GM18520 (cell line): ENCODE data around the gene UNC13D.
"Not testable (repeated sequence)": the region's sequence is repeated elsewhere in the genome, so short reads cannot be mapped to it uniquely, and the experiment has no call there.

ENCODE experiments used
- ATAC-seq: cut with Tn5 transposase; IDR thresholded peaks from one replicate; pipeline ENCODE4 v1.9.1; 2021; ENCODE audit not compliant: unreplicated experiment

The UNC13D gene

DNA sequence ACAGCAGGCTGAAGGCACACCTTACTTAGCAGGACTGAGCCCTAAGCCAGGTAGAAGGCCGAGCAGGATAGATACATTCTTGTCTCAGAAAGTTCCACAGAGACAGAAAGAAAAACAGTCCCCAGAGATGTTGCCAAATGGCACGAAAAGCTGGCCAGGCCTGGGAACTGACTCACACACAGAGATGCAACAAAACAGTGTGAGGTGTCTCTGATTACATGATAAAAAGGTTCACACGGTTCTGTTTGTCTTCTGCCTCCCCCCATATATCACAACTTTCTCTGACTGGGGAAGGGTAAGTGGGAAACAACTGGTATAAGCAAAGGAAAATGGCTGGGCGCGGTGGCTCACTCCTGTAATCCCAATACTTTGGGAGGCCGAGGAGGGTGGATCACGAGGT lies 9.2 kb upstream of the UNC13D start:
- ATAC-seq = no peak

DNA sequence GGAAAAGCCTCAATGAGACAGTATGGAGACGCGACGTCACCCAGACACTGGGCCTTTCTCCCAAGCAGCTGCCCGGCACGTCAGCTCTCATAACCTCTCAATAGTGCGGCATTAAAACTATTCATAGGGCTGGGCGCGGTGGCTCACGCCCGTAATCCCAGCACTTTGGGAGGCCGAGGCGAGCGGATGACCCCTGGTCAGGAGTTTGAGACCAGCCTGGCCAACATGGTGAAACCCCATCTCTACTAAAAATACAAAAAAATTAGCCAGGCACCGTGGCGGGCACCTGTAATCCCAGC lies 7.4 kb upstream of the UNC13D start:
- ATAC-seq = not testable (repeated sequence)

DNA sequence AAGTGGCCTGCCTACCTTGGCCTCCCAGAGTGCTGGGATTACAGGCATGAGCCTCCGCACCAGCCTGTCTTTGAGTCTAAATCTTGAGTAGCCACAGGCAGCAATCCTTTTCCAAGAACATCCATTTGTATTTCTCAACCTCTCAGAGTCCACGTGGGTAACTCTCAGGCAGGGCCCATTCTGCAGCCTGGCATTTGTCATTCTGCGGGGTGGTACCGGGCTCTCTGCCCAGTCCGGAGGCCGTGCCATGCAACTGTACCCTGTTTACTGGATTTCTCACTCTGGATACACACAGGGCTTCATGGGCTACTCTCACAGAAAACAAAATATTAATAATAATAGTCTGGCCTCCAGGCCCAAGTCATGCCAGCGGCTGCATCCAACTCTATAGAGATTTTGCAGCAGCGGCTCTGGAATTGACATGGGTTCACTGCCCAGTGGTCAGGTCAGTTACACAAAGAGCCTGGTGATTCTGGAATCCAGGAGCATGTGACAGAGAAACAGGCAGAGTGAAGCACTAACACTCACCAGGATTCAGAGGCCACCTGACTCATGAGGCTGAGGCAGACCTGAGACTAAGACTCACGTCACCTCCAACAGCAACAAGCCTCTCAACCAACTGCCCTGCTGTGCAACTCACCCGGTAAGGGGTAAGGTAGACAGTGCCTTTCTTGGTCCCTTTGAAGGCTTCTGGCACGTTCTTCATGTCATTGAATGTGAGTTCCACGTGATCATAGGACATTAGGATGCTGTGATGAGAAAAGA lies 6.9 kb upstream of the UNC13D start:
- no peak for ATAC-seq

DNA sequence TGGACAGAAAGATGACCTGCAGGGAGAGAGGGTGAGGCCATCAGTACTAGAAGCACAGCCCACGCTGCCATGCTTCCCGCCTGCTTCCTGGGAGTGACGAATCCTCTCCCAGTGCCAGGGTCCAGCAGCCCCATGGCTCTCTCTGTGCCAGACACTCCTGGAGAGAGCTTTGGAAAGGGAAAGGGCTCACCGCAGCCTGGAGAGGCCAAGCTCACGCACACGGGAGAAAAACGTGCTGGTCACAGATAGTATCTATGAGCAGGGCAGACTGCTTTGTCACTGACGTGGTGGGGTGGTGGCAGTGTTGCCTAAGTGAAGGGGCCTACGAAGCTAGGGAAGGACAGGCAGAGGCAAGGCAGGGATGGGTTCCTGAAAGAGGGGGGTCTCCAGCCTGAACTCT lies 5.5 kb upstream of the UNC13D start:
- no peak for ATAC-seq

DNA sequence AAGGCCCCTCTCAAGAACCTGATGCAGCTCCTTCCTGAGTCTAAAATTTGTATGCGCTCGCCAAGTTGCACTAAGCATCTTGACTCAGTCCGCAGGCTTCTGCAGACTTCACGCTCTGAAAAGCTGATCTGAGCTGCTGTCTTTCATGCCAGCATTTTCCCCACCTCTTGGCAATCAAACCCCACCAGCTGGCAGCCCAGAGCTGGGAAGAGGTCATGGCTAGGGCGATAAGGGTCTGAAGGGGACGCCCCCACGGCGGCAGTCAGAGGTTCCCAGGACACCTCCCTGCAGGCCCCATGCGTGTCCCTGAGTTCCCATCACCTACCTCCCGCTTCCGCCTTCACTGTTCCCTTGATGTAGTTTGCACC lies 5.1 kb upstream of the UNC13D start:
- no peak for ATAC-seq

DNA sequence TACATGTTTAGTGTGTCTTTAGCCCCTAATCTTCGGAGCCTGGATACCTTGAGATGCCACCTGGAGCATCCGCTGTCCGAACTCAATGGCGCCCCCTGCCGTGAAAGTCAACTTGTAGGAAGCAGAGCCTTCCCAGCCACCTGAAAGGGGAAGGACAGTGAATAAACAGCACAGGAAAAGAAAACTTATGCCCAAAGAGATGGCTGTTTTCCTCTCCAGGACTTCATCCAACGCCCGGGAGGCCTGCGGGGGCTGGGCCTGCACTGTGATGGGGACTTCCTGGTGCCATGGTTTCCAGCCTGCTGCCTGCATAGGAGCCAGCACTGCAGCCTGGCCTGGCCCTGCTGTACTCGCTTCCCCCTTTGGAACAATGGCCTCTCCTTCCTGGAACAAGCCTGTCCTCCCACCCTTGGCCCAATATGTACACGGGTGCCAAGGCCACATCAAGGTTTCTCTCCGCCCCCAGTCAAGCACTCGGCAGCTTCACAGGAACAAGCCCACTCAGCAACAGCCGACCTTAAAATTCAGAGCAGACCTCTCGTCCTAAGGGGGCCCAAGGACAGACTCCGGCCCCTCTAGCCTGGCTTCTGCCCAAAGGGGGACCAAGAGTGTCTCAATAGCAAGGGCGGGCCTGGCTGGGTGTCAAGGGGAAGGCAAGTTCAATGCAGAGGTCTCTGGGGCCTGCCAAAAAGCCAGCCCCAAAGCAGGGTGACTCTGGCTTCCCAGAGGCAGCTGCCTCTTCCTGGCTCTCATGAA lies 4.5 kb upstream of the UNC13D start:
- no peak for ATAC-seq

DNA sequence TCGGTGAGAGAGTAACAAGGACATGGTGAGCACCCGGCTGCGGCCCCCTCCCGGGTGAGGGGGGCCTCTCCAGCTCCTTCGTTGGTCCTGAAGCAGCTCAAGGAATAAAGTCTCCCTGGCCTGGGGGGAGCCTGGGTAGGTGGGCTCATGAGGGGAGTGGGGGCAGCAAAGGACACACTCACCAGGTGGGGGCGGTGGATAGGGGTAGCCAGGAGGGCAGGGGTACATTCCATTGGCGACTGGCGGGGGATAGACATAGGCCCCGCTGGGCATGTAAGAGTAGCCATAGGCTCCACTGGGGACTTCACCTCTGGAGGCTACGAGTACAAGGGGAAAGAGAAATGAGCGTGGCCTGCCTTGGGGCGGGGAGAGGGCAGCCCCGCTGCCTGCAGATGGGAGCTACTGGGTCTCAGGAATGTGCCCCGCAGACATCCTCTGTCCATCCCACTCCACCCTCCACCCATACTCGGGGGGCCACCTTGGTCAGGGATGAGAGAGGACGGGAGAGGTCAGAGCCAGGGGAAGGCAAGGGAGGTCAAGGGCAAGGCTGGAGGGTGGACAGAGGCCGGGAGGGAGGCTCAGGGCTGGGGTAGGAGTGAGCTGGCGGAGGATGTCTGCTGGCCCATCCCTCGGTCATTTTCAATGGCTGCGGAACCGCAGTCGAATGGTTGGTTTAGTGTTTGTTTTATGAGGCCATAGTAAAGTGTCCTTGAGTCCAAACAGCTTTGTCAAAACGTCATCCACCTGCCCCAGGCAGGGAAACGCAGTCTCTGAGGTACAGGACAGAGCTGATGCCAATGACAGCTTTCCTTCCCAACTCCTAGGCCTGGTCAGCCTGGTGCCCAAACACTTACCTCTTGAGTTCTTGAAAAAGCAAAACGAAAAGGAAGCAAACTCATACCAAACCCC lies 3.7 kb upstream of the UNC13D start:
- ATAC-seq = no peak

DNA sequence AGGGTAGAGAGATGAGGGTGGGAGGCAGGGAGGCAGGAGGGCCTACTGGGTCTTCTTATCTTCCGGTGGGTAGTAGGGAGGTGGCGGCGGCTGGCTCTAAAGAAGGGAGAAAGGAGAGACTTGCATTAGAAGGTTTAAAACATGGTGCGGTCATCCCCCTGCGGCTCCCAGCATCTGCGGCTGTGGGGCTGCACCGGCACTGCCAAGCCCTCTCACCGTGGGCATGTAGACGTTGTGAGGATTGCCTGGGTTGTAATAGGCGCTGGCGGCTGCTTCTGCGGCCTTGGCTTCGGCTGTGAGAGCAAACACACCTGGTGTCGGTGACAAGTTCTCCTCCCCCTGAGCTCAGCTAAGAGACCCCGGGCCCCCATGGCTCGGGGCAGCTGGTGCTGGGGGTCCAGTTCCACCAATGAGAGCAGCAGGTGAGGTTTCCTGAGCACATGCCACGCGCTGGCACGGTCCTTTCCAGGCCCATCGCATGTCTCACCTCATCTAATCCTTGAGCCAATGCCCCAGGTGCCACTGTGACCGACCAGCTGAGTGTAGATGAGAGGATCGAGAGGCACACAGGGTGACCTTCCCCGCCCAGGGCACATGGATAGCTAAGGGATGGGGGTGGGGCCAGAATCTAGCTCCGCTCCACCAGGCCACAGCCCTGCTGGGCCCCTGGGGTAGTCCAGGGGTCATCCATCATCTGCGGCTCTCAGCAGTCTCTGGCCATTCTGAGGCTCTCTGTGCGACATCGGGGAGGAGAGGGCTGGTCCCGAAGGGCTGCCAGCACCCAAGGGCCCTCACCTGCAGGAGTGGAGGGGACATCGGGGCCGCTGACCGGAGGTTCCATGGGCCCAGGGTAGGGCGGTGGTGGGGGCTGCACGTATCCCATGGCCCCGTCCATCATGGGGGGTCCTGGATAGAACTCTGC lies 2.7 kb upstream of the UNC13D start:
- no peak for ATAC-seq

DNA sequence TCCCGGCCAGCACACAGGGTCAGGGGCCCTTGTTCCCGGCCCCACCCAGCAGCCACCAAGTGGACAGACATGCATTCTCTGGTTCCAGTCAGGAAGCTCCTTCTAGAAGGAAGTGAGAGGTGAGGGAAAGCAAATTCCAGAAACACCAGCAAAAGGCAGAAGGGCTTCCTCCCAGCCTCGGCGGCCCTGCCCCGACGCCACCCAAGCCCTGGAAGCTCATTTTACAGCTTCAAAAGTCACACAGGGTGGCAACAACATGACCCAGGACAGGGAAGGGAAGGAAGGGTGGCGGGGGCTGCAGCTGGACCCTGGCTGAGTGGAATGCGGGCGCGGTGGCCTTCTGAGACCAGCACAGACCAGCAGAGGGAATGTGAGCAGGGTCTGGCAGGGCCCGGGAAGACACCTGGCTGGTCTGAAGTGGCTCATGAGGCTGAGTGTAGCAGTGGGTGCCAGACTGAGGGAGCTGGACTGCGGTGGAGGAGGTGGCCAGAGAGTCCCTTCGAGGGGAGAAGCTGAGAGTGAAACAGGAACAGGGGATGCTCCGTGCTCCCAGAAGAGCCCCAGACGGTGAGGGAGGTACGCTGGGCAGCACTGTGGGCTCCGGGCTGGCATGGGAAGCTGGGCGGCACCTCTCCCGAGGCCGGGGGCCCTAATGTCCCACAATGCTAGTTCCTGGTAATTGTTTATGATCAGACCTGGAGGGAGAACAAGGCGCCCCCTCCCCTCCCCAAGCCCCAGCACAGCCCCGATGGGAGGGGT lies 1.9 kb upstream of the UNC13D start:
- no peak for ATAC-seq

DNA sequence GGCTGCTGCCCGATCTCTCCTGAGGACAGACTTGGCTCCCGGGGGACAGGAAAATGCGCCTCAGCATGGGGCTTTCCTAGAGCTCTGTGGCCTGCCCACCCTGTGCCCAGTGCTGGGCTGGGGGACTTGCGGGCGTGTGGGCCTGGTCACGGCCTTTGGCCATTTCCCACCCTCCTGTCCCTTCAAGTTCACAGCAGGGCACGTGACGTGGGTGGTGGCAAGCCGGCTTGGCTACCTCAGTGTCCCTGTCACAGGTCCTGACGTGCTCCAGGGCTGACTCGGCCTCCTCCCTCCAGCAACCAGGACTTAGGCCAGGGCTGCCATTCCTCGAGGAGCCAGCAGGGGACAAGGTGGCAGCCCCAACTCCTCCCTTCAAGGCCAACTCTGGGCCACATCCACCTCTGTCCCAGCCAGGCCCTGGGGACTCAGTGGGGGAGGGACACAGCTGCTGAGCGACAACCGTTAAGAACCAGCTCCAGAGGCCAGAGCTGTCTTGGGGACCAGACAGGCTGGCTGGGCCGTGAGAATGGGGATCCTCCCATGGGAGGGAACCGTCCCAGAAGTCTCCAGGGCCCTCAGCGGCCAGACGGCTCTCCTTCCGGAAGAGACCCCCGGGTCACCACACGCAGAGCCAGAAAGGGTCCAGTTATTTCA lies 981 bp upstream of the UNC13D start:
- ATAC-seq = peak; percentile 70

DNA sequence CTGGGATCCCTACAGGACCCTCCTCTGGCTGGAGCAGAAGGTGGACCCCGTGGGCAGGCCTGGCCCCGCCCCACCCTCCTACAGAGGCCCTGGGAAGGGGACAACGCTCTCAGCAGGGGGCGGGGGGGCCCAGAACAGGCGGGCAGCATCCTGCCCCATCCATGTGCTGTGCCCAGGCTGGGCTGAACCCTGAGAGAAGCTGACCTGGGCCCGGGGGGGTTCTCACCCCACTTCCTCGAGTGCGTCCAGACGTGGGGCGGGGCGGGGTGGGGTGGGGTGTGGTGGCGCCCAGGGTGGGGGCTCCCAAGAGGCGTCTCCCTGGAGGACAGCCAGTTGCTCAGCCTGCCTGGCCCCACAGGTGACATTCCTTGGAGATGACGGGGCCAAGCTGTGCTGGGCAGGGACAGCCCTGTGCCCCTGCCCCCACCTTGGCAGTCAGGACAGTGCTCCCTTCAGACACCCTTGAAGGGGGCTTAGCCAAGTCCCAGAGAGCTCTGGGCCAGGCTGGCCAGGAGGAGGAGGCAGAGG lies 390 bp upstream of the UNC13D start:
- ATAC-seq = no peak

DNA sequence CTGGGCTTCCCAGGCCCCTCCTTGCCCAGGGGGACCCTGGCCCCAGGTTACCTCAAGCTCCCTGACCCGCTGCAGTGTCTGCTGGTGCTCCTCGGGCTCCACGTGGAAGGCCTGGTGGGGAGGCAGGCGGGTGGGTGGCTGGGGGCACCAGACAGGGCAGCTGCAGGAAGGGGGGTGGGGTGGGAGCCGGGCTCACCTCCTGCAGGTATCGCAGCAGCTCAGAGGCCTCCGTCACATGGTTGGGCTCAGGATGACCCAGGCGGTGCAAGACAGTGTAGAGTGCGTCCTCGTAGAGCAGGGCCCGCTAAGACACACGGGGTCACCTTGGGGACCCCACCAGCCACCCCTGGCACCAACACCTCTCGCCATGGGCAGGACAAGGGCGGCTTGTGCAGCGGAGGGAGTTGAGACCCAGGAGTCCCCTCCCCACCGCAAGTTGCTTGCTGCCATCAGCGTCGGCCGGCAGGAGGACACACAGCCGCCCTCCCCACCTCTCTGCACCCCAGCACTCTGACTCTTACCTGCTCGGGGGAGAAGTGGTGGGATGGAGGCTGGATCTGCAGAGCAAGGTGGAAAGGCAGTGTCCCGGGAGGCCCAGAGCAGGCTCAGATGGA lies 1.1 kb downstream of the UNC13D start:
- ATAC-seq = no peak

DNA sequence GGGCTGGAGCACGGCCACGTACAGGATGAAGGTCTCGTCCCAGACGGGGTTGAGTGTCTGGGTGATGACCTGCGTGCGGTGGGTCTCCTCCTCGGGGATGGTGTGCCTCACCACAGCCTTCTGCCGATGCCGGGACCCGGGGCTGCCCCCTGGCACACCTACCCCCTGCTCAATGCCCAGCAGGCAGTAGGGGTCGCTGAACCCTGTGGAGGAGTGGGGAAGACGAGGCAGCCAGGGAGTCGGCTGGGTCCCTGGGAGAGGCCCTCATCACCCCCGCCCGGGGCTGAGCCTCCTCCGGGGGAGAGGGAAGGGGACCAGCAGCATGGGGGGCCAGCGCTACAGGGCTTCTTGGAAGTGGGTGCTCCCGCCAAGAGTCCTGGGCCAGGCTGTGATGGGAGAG lies 1.8 kb downstream of the UNC13D start:
- no peak for ATAC-seq

DNA sequence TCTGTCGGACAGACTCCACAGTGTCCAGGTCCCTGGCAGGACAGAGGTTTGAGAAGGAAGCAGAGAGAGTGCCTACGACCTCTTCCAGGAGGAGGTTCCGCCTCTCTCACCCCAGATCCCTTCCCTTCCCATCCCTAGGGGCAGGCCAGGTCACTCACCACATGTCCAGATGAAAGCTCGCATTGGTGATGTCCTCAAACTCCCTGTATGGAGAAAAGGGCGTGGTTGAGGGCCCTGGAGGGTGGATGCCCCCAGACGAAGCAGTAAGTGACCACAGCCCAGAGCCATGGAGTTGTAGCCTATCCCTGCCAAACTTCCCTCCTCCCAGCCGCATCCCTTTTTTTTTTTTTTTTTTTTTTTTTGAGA lies 3.4 kb downstream of the UNC13D start:
- no peak for ATAC-seq

DNA sequence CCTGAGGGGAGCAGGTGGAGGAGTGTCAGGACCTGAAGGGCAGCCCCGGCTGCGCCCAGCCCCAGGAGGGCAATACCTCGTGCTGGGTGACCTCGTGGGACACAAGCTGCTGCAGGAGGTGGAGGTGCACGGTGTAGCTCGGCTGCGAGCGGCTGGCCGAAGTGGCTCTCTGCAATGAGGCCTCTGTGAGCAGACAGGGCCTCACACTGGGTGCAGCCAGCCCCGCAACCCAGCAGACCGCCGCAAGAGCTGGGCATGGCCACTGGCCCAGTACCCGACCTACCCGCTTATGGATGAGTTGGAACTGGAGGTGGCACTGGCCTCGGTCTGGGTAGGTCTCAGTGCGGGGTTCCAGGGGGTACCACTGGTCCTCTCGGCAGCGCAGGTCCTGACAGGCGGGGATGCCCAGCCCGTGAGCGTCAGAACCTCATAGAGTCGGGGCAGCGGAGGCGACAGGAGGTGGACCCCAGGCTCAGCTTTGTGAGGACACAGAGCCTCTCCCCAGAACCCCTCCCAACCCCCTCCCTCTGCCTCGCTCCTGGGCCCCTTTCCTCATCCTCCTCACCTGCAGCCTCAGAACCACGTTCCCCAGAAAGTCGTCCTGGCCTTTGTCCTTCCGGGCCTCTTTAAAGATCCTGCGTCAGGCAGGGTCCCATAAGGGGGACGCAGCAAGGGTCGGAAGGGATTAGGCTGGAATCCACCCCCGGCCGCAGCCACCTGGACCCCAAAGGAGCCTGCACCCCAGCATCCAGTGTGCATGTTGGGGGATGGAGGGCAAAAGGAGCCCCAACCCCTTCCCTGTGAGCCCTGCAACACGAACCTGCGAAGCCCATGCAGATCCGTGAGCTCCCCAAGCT lies 4.0 kb downstream of the UNC13D start:
- no peak for ATAC-seq

DNA sequence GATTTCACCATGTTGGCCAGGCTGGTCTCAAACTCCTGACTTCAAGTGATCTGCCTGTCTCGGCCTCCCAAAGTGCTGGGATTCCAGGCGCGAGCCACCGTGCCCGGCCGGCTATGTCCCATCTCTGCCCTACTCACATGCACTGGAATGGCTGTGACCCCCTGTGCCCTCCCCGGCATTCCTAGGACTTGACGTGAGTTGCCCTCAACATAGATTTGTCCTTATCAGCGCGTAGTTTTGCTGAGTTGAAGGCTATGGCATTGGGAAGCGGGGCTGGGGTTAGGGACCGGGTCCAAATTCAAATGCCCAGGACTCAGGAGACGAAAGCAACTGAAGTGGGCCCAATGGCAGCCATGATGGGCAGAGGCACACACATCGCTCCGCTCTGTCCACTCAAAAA lies 5.8 kb downstream of the UNC13D start:
- ATAC-seq = no peak

DNA sequence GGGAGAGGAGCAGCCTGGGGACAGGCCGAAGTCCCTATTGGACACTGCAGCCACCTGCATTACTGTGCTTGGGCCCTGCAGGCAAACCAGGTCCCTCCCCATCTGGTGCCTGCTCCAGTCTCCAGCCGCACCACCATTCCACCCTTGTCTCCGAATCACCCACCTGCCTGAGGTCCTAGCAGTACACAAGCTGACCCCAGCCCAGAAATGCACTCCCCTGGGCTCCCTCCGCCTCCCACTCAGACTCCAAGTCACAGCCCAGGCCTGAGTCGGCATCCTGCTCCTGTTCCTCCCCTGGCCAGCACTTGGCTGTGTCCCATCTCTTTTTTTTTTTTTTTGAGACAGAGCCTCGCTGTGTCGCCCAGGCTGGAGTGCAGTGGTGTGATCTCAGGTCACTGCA lies 6.3 kb downstream of the UNC13D start:
- ATAC-seq = no peak

DNA sequence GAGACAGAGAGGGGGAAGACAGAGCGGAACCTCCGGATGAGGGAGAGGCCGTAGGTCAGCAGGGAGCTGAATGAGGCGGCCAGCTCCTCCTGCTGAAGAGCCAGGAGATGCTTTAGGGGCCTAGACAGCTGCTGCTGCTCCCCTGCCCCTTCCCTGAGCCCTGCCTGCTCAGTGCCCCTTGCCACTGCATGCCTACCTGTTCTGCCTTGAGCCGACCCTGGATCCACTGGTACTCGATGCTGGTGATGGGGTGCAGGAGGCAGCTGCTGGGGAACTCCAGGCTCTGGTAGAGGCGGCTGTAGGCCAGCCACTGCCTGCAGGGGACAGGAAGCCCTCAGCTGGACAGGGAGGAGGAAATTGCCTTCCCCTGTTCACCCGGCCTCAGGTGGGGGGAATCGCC lies 7.6 kb downstream of the UNC13D start:
- ATAC-seq = no peak
